GM18517 (cell line): ENCODE data around the gene ANKRD1.
"Not testable (repeated sequence)": the region's sequence is repeated elsewhere in the genome, so short reads cannot be mapped to it uniquely, and the experiment has no call there.

ENCODE experiments used
- ATAC-seq: cut with Tn5 transposase; IDR thresholded peaks from one replicate; pipeline ENCODE4 v1.9.1; 2021; ENCODE audit warnings: mild to moderate bottlenecking, moderate library complexity; ENCODE audit not compliant: unreplicated experiment

The ANKRD1 gene

GRCh38 chr10:90913774-90914420 lies 7.0 kb downstream of the ANKRD1 start:
- no peak for ATAC-seq

DNA sequence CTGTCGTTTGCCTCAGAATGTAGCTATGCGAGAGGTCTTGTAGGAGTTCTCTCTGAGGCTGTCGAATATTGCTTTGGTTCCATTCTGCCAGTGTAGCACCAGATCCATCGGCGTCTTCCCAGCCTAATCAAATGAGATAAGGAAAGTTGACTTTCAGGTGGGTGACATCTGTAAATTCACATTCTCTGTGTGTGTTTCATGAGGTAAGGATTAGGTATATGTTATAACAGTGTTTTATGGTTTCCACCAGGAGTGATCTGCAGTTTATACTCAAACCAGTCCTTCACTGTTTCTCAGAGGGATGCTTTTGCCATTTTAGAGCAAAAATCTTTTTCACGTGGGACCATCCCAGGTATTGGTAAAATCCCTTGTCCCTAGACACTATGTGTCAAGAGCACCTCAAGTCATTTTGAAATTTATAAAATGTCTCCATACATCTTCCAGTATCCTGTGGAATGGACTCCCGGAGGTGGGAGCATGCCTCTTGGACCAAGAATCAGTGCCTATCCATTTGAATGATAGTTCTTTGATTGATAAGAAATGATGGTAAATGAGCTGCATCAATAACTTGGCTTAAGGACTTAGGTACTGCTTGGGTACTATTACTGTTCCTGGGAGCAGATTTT lies 7.9 kb downstream of the ANKRD1 start:
- ATAC-seq: no peak

DNA sequence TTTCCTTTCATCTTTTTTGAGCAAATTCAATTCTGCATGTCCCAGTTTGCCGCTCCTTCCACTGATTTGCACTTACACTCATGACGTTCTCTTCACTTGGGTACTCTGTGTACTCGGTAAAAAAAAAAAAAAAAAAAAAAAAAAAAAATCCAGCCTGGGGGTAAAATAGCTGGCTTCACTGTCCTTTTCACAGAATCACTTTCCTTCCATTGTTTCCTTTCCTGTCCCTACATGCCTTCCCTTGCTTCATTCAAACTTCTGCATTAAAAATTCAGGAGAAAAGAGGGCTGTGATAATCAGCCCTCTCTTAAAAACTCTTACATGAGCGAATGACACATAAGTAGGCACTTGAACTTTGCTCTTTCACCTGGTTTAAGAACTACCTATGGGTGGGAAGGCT lies 8.7 kb downstream of the ANKRD1 start:
- no peak for ATAC-seq

DNA sequence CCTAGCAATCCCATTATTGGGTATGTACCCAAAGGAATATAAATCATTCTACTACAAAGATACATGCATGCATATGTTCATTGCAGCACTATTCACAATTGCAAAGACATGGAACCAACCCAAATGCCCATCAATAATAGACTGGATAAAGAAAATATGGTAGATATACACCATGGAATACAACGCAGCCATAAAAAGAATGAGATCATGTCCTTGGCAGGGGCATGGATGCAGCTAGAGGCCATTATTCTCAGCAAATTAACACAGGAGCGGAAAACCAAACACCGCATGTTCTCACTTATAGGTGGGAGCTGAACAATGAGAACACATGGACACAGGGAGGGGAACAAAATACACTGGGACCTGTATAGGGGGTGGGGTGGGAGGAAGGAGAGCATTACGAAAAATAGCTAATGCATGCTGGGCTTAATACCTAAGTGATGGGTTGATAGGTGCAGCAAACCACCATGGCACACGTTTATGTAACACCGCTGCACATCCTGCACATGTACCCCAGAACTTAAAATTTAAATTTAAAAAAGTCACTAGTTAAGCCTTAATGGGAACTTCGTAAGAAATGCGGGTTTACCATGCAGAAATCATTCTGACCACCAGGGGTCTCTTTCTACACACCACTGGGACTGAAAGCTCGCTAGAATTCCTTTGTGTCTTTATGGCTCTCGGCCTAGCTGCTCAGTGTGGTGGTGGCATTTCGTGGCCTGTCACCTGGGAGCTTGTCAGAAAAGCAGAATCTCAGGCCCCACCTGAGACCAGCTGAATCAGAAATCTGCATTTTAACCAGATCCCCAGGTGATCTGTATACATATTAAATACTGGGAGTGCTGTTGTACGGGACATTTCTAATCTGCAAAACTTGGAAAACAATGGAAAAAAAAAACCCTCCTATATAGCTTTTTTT lies 9.5 kb downstream of the ANKRD1 start:
- ATAC-seq: peak; percentile 88

DNA sequence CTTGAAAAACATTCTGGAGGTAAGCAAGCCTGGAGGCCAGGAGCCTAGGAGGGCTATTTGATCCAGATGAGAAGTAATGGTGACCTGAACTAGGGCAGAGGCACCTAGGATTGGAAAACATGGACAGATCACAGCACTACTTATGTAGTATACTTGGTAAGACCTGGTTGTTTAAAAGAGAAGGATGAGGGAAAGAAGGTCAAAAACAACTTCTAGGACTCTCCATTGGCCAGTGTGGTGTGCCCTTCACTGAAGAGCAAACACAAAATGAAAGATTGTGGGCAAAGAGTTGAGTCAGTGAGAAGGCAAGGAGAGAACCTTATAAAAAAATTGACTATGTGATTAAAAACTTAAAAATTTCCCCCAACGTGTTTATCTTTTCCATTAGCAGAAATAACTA lies 14.3 kb downstream of the ANKRD1 start:
- no peak for ATAC-seq

- ATAC-seq: no peak
These were observed 15.0 kb downstream of the ANKRD1 start for GRCh38 chr10:90905925-90906324.

DNA sequence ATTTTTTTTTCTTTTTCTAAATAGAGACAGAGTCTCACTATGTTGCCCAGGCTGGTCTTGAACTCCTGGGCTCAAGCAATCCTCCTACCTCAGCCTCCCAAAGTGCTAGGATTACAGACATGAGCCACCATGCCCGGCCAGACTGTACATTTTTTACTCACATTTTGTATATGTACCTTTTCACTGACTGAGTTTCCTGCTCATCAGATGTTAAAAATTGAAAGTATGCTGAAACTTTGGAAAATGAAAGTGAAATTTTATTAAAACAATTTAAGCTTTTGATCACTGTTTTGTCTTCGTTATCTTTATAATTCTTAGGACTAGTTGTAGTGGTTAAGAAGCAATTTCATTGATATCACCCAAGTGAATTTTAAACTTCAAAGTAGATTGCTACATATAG lies 24.0 kb downstream of the ANKRD1 start:
- not testable (repeated sequence) for ATAC-seq

DNA sequence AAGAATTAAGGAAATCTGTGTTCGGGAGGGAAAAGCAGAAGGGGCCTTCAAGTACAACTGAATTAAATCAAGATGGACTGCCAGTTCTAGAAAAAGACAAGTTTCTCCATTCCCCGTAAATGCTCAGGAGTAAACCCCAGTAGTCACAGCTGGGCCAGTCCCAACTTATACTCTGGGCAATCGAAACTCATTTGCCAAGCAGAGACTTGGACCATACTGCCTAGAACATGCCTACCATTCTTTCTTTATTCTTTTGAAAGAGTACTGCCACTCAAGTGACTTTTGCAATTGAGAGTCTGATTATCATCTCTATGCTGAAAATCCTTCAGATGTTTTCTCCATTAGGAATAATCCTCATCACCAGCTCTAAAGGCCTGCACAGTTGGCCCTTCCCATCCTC lies 27.7 kb downstream of the ANKRD1 start:
- no peak for ATAC-seq

- ATAC-seq: no peak
These were observed 30.5 kb downstream of the ANKRD1 start for GRCh38 chr10:90890347-90890746.

DNA sequence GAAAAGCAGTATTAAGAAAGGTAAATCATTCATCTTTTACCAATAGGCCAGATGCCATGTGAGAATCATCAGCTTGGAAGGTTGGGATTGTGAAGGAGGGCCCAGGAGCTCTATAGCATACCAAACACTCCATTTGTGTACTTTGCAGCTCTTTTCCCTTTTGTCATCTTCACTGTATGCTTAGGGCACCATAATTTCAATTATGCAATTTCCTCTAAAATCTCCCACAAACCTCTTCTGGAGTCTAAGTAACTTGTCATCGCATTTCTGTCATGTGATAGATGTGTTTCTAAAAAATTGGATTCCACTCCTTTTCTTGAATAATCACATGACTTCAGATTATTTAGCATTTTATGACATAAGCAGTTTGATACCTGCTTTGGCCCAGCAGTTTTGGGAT lies 31.3 kb downstream of the ANKRD1 start:
- no peak for ATAC-seq

GRCh38 chr10:90888387-90888786 lies 32.5 kb downstream of the ANKRD1 start:
- no peak for ATAC-seq

DNA sequence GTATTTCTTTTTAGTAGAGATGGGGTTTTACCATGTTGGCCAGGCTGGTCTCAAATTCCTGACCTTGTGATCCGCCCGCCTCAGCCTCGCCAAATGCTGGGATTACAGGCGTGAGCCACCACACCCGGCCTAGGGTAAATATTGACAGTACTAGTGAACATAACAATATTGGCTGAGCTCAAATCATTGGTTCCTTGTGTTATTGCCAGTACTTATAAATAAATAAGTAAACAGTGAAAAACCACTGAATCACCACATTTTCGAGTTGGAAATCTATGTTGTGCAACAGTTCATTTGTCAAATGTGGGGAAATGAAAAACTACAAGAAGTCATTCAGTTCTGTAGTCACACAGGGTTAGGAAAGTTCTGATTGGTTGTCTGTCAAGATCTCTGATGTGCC lies 33.3 kb downstream of the ANKRD1 start:
- no peak for ATAC-seq

- ATAC-seq: no peak
These were observed 35.7 kb downstream of the ANKRD1 start for GRCh38 chr10:90885176-90885575.

DNA sequence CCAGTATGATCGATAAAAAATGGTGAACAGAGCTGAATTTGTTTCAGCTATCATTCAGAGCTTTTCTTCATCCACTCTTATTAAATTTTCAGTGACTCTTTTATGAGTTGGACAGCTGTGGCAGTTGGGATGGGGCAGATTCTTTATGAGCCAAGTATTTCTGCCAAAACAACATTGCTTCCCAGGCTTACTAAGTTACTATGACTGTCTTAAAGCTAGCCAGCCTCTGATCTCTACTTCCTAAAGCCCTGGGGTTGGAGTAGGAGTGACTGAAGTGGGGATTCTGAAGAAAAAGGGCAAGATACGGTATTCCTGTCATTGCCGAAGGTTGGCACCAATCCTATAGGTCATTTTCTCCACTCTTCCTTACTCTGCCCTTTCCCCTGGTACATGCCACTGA lies 36.5 kb downstream of the ANKRD1 start:
- ATAC-seq: no peak

- ATAC-seq: not testable (repeated sequence)
These were observed 40.7 kb downstream of the ANKRD1 start for GRCh38 chr10:90880059-90880719.

GRCh38 chr10:90879062-90879461 lies 41.8 kb downstream of the ANKRD1 start:
- ATAC-seq: no peak

DNA sequence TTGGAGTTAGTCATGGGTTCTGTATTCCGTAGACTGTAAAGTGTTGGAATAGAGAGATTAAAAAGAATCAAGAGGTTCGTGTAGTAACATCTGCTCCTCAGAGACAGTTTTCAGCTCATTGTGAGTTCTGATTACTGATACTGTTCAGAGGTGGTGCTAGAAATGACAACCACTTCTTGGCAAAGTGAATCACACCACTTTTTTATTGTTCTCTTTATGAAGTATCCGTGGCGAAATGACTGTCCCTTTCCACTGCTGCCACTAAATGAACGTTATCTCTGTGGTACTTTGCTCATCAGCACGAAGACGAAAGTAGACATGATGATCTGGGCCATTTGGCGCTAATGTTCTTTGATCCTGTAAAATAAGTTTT lies 48.3 kb downstream of the ANKRD1 start:
- peak; percentile 4 for ATAC-seq

DNA sequence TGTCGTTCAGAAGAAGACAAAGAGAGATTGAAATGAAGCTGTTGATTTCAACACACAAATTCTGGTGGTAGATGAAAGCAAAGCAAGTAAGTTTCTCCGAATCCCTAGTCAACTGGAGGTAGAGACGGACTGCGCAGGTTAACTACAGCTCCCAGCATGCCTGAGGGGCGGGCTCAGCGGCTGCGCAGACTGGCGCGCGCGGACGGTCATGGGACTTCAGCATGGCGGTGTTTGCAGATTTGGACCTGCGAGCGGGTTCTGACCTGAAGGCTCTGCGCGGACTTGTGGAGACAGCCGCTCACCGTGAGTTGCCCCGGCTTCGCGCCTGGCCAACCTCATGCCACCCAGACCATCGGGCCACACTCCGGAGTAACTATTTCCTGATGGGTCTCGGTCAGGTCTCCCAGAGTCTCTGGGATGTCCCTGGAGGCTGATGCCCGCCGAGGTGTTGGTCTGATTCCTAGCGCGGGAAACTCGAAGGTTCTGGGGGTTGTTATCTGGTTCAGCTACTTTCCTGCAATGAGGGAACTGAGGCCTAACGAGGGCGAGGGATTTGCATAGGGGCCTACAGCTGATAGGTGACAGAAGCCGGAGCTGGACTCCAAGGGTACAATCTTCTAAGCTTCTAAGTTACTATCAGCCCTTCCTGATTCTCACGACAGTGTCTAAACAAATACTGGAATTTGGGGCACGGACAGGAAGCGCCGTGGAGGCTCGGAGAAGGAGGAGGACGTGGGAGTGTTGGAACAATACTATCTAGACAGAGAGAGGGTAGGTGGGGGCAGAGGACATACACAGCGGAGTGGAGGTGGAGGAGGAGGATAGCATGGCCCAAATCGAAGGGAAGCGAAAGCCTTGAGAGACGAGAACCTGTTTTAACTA lies 48.9 kb downstream of the ANKRD1 start, which contains the start of gene RPP30:
Gene RPP30 (plus strand): TSS at position 209 of the 882 bp plus-strand sequence. CDS start 13 bp downstream, at position 222.
- ATAC-seq: peak; percentile 84

DNA sequence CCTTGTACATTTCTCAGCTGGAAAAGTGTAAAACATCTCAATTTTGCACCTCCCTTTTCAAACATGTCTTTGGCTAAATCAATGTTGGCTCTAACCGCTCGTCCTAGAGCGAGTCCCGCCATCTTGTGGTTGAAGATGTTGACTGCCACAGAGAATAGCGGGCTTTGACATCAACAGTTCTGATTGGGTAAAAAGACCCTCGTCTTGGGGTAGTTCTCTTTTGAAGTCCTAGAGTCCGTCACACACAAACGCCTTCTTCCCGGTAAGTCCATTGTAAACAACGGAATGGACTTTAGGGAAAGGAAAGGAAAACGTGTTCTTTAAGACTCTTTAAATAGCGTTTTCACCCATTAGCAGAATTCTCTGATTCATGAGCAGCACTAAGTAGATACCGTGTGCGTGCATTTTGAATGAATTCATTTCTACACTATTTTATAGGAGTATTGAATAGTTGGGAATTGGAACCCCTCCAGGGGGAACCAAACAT lies 49.6 kb downstream of the ANKRD1 start:
- peak; percentile 49 for ATAC-seq

DNA sequence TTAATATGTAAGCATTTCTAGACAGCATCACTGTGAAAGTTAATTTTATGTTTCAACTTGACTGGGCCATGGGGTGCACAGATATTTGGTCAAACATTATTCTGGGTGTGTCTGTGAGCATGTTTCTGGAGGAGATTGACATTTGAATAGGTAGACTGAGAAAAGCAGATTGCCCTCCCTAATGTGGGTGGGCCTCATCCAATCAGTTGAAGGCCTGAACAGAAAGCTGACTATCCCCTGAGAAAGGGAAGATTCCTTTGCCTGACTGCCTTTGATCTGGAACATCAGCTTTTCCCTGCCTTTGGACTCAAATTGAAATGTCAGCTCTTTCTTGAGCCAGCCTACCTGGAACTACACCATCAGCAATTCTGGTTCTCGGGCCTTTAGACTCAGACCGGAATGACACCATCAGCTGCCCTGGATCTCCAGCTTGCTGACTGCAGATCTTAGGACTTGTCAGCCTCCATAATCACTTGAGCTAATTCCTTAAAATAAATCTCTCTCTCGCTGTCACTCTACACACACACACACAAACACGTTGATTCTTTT lies 54.8 kb downstream of the ANKRD1 start:
- no peak for ATAC-seq
